NOMO-1 treated with dmso at 0.1 percent for 144 hours (cell line): ENCODE results near the gene RBBP8NL.

Experiments
- DNase-seq: peaks from one replicate; lab custom pipeline; 2025; ENCODE audit not compliant: unreplicated experiment; lab: John Stamatoyannopoulos, UW

RBBP8NL gene

DNA sequence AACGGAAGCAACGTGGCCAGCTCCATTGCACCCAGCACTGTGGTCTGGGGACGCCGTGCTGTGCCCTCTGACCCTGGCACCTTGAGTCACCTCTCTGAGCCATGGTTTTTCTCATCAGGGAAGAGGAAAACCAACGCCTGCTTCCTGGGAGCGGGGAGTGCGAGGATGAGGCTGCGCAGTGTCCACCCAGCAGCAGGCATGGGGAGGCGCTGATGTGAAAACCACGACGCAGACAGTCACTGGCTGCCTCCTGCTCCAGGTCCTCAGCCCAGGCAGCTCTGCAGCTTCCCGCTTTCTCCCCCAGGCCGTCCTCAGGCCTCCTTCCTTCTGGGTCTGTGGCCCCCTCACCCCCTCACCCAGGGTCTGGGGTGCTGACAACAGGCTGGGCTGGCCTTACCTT, 34.5 kb upstream of the RBBP8NL start:
- no peak for DNase-seq

DNA sequence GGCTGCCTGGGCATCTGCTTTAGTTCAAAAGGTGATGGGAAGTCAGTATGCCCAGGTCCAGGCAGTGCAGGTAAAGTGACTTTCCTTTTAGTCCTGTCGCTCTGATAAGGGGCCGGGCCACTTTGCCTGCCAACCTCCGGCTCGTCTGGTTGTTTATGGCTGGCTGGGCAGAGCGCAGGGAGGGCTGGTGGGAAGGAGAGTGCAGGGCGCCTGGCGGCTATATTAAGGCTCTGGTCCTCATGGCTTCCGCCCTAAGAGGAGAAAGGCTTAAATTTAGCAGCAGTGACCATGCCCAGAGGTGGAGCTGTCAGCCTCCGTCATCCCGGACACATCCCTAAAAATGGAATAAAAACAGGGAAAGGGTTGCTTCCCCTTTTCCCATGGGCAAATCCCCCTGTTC, 33.8 kb upstream of the RBBP8NL start:
- no peak for DNase-seq

DNA sequence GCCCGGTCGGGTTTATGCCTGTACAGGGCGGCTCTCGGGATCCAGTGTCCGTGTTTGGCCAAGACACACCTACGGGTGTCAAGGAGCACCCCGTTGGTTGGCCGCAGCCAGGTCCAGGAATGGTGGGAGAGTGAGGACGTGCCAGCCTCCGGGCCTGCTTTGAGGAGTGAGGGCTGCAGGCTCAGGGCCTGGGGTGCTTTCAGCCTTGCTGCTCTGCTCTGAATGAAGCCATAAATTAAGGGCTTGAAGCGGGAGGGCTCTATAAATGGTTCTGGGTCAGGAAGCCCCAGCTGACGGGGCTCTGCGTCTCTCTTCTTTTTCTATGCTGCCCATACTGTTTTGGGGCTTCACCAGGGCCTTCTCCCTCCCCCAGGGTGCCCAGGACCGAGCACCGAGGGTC, 33.3 kb upstream of the RBBP8NL start:
- DNase-seq: no peak

DNA sequence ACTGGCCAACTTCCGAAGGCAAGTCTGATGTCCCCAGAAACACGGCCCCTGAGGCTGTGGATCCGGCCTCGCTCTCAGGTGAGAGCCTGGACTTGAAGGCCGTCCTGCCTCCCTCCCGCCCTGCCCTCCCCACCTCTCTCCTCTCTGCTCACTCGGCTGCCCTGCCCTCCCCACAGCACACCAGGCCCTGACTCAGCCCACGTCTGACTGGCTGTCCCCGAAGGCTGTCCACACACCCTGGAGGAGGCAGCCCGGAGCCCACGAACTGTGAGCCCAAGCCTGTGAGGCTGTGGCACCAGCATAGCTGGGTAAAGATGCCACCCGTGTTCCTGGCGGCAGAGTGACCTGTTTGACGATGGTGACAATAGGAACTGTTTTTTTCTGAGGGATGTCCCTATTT, 32.1 kb upstream of the RBBP8NL start:
- no peak for DNase-seq

DNA sequence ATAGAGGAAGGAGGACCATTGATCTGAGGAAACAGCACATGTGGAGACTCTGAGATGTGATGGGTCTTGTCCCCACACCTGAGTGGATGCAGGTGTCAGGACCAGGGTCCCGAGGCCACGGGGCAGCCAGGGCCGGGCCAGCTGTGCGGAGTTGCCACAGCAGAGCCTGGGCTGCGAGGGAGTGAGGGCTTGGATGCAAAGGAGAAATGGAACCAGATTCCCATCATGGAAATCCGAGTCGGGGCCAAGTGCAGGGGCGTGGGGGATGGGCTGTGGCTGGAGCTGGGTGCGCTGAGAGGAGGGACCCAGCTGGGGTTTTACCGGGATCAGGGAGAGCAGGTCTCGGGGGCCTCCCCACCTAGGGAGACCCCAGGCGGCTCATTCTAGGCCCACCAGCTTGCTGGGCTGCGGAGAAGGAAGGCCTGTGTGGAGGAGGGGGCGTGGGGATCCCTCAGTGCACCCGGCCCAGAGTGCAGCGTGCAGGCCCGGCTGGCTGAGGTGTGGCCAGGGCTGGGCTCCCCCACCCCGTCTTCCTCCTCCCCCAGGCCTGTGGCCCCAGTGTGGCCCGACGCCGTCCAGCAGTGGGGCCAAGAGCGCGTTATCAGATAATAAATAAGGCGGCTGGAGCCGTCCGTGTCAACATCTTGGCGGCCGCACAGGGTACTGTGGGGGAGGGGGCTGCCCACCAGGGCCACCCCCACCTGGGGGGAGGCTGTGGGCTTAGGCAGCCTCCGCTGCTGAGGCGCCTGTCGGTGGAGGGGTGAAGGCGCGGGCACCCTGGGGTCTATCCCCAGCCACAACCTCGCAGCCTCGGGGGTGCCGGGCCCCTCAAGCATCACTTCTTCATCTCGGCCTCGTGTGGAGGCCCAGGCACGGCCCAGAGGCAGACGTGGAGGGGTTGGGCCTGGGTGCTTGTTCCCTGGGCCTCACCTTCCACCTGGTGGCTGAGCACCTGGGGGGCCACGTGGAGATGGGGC, 31.2 kb upstream of the RBBP8NL start:
- DNase-seq: no peak

DNA sequence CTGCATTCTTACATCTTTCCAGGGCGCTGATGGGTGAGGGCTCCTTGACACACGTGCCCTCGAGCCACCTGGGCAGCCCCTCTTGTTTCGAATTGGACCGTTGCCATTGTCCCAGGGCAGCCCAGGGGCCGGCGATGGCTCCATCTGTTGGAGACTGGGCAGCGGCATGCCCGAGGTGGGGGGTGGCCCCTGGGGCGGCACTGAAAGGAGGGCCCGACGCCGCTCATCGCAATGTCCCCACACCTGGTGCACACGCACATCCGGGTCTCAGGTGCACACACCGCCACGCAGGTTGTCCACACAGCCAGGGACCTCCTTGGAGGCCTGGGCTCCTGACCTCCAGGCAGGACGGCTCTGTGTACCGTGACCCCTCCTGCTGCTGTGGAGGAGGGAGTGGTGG, 30.5 kb upstream of the RBBP8NL start:
- DNase-seq: no peak

DNA sequence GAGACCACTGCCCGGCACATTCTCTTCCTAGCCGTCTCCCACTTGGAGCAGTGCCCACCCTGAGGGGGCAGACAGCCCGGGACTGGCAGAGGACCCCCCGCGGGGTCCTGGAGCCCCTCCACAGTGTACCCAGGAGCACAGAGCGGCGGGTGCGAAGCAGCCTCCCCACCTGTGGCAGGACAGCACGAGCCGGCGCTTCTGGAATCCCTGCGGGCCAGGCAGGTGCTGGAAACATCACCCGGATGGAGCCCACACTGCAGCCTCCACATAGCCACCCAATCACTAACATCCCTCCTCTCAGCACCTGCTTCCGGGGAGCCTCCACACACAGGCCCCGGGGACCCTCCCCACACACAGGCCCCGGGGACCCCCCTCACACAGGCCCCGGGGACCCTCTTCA, 29.8 kb upstream of the RBBP8NL start:
- DNase-seq: no peak

DNA sequence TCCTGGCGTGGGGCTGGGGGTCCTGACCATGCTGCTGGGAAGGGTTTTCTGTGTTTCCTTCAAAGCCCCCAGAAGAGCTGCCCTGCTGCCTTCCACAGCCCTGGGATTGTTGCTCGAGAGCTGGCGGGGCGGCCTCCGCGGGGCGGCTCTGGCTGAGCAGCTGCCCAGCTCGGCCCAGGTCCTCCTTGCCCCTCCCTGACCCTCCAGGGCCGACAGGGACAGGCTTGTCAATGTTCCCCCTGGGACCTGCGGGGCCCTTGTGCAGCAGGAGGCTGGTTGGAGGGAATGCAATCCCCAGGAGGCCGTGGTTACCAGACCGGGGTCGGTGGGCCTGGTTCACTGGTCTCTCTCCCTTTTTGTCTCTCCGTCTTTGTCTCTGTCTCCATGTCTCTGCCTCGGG, 28.6 kb upstream of the RBBP8NL start:
- no peak for DNase-seq

DNA sequence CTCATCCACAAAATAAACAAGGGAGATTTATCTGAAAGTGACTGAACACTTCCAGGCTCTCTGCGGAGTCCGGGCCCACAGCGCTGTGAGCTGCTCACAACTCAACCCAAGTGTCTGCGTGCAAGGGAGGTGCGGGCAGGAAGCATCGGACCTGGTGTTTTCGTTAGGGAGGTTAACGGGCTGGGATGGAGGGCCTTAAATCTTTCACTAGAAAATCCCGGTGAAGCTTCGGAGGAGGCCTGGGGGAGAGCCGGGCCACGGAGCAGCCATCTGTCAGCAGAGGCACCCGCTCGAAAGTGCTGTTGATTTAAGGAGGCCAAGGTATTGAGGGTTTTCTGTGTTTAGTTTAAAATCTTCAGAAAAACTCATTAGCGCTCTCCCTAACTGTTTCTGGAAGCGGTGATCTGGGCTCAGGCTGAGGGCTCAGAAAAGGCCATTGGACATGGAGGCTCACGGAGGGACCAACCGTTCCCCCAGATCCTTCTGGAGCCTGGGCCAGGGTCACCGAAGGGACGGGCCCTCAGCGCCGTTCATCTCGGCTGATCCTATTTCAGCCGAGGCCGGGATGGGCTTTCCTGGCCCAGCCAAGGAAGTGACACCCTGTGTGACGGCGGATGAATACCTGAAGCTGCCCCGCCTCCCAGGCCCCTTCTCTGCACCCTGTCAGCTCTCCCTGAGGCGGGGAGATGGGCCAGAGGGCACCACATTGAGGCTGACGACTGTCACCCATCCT, 27.7 kb upstream of the RBBP8NL start:
- DNase-seq: no peak

DNA sequence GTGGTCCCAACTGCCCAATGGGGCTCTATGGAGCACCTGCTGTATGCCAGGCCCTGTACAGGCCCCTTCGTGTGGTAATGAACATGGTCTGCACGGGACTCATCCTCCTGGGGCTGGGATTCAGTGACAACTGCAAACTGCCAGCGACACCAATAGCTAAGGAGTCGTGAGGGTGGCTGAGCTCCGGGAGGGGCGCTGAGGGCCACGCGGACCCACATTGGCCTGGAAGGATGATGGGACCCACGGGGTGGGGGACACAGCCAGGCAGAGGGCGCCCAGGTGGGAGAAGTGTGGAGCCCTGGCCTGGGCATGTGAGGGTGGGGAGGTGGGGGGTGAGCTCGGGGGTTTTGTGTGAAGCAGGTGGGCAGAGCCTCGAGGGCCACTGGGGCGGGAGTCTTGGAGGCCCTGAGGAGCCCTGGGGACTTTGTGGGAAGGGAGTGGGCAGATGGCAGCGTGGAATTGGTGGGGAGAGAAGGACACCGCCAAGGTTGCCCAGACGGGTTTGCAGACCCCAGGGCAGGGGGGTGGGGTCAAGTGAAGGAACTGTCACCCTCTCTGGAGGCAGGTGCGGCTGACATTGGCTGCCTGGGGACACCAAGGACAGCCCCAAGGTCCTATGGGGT, 26.0 kb upstream of the RBBP8NL start:
- DNase-seq: no peak

DNA sequence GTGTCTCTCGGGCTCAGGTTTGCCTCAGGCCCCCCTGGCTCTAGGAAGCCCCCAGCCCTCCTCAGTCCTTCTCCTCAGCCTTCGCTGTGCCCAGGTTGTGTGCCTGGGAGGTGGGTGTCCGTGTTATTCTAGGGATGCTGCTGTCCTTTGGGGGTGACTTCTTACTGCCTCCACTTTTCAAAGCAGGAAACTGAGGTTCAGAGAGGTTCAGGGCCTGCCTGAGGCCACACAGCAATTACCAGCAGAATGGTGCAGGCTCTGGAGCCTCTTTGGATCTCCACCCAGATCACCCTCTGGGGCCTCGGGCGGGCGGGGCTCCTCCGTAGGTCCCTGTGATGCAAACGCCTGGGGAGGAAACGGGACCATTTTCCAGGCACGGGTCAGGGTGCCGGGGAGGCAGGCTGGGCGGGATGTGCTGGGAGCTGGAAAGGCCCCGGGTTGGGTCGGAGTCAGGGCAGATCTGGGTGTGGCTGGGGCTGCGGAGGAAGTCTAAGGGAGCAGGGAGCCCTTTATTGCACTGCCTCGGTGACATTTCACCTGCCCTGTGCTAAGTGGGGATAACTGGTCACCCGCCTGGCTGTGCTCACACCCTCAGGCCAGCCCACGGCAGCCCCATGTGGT, 25.2 kb upstream of the RBBP8NL start:
- no peak for DNase-seq

DNA sequence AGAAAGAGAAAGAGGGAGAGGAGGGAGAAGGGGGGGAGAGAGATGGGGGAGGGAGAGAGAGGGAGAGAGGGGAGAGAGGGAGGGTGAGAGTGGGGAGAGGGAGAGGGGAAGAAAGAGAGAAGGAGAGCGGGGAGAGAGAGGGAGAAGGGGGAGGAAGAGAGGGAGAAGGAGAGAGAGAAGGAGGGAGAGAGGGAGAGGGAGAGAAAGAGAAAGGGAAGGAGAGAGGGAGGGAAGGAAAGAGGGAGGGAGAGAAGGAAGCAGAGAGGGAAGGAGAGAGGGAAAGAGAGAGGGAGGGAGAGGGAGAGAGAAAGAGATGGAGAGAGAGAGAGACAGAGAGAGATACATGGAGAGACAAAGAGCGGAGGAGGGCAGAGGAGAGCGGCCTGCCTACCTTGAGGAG, 24.6 kb upstream of the RBBP8NL start:
- DNase-seq: no peak

DNA sequence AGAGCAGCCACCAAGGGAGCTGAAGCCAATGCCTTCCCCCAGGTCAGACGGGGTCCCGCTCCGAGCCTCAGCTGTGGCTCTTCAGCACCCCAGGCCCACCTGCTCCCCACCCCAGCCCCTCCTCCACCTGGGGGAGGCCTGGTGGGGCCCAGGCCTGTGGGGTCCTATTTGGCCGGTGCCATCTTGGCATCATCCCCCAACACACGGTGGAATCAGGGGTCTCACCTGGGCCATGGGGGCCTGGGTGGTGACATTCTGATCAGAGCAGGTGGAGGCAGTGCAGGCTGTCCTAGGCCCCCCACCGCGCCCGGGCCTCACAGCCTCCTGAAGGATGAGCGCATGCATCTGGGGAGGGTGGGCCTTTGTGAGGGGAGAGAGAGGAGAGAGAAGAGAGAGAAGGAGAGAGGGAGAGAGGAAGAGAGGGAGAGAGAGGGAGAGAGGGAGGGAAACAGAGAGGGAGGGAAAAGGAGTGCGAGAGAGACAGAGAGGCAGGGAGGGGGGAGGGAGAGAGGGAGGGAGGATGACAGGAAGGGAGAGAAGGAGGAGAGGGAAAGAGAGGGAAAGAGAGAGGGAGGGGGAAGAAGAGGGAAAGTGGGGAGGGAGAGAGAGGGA, 23.9 kb upstream of the RBBP8NL start:
- no peak for DNase-seq

DNA sequence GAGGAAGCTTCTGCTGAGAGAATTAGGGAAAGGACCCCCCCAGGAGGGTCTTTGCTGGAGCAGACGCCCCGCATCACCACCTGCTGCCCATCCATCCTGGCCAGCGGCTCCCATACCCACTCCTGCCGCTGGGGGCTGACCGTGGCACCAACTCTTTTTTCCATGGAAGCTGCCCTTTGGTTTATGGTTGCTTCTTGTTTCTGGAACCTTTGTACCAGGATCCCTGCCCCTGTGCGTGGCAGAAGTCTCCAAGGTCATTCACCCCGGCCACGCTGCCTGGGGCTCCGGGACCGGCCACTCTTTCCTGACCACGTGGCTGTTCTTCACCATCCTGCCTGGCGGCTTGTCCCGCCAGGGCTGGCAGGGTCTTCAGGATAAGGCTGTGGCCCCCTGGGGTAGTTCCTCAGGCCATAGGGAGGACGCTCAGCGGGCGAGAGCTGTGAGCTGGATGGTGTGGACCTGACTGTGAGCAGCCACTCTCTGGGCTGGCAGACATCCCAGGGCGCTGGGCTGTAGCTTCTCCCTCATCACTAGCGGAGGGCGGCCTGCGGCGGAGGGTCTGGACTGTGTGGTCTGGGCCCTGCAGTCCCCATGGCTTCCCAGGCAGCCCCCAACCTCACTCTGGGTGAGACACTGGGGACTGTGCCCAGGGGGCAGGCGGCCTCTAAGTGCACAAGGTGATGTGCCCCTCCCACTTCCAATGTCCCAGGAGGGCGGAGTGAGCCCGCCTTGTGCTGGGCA, 22.8 kb upstream of the RBBP8NL start:
- DNase-seq: no peak

DNA sequence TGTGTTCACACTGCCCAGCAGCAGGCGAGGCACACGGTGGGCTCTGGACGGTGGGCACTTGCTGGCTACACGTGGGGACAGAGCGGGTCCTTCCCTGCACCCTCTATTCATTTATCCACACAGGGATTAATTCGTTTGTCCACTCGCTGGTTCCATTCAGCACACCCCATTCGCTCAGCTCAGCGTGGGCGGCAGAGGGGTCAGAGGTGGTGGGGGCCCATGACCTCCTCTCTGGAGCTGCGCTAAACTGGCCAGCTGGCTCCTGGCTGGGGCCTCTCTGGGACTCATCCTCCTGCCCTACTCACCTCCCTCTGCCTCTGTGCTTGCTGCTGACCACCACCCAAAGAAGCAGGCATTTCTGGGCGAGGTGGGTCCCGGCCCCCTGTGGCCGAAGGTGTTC, 21.4 kb upstream of the RBBP8NL start:
- DNase-seq: no peak

DNA sequence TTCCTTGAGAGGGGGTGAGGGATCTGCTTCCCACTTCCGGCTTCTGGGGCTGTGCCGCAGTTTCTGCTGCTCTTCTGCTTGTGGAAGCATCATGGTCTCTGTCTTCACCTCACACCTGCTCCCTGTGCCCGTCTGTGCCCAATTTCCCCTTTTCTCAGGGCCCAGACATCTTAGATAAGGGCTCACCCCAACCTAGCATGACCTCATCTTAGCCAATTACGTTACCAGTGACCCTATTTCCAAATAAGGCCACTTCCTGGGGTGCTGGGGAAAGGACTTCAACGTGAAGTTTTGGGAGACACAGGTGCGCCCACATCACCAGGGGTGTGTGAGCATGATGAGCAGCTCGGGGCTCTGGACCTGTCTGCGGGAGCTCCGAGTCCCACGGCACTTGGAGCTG, 20.7 kb upstream of the RBBP8NL start:
- DNase-seq: no peak

DNA sequence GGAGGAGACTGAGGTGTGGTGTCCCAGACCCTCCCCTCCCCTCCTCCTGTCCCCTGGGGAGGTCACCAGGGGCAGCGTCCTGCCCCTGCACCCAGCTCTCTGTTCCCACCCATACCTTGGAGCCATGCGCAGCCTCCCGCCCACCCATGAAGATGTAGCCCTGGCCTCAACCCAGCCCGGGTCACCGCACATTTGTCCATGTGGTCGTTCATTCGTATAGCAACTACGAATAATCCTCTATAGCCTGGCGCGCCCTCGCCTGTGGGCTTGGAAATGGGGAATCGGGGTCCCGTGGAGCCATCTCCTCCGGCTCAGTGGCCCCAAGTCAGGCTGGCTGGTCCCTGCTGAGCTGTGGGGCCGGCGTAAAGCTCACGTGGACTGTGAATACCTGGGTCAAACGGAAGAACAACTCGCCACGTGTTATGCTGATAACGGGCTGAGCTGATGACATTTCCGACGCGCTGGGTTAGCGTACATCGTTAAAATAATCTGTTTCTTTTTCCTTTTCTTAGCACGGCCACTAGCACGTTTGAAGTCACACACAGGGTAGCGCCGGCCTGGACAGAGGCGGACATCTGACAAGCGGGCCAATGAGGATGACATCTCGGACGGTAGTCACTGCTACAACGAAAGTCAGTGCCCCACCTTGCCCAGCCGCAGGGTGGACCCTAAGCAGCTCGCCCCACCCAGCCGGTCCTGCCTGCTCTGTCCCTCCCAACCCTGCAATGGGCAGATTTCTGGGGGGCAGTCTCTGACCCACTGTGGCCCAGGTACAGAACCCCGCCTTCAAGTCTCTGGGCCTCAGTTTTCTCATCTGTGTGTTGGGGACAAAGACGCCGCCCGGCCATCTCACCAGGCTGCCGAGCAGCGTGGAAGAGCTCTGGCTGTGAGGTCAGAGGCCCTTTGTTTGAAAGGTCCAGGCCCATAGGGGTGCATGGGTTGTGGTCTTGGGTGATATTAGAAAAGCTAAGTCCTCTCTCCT, 19.8 kb upstream of the RBBP8NL start:
- no peak for DNase-seq

DNA sequence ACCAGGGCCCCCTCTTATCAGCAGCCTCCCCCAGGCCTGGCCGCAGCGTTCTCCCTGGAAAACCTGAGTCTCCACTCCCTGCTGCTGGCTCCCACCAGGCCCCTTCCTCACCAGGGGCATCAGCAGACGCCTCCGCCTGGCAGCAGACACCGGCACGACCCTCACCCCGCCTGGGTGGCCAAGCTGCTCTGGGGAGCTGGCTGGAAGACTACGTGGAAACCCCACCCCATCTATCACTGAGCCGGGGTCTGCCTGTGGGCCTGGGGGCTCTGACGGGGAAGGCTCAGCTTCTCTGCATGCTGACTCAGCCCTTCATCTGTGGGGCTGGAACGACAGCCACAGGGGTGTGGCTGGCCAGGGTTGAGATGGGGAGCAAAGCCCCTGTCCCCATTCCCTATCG, 19.1 kb upstream of the RBBP8NL start:
- DNase-seq: no peak
